Neural progenitor cell (in vitro differentiated cells): Measurements from ENCODE around the gene PSD2. TPM values are rescaled to one million over a fixed set of nuclear protein-coding genes. Genes with fewer than 3 reads are reported as not detected.
A peak's percentile ranks its signal among the peaks of the same experiment; 100 is the strongest.

Experiments
- DNase-seq: peaks from one replicate; pipeline ENCODE4 v3.0.0-alpha.2; 2016; ENCODE audit warnings: low spot score
- H2AFZ ChIP-seq: fragments of 200-600 bp; sonication (generic); replicated peaks from 2 replicates; pipeline ENCODE4 v1.6.1; 2016; ENCODE audit warnings: antibody characterized with exemption
- H3F3A ChIP-seq: fragments of 200-600 bp; sonication (generic); 2 replicates; pipeline ENCODE4 v1.6.1; 2016; ENCODE audit warnings: antibody characterized with exemption, low read depth
- H3K27ac ChIP-seq: fragments of 200-600 bp; sonication (generic); 2 replicates; pipeline ENCODE4 v1.5.1; 2016; ENCODE audit warnings: mild to moderate bottlenecking
- H3K27me3 ChIP-seq: fragments of 200-600 bp; sonication (generic); 2 replicates; pipeline ENCODE4 v1.6.1; 2016; ENCODE audit warnings: mild to moderate bottlenecking, moderate library complexity
- H3K36me3 ChIP-seq: fragments of 200-600 bp; sonication (generic); 2 replicates; pipeline ENCODE4 v1.5.1; 2016
- H3K4me1 ChIP-seq: fragments of 200-600 bp; sonication (generic); 2 replicates; pipeline ENCODE4 v1.6.1; 2016; ENCODE audit warnings: mixed run types
- H3K4me2 ChIP-seq: fragments of 200-600 bp; sonication (generic); 2 replicates; pipeline ENCODE4 v1.6.1; 2016
- H3K4me3 ChIP-seq: fragments of 200-600 bp; sonication (generic); 2 replicates; pipeline ENCODE4 v1.5.1; 2016
- H3K79me2 ChIP-seq: fragments of 200-600 bp; sonication (generic); 2 replicates; pipeline ENCODE4 v1.6.1; 2016; ENCODE audit warnings: low read depth
- H3K9ac ChIP-seq: fragments of 200-600 bp; sonication (generic); 2 replicates; pipeline ENCODE4 v1.6.1; 2016
- H3K9me3 ChIP-seq: fragments of 200-600 bp; sonication (generic); 2 replicates; pipeline ENCODE4 v1.5.1; 2016; ENCODE audit warnings: low read depth
- H4K20me1 ChIP-seq: fragments of 200-600 bp; sonication (generic); 2 replicates; pipeline ENCODE4 v1.6.1; 2016; ENCODE audit warnings: low read depth
- H3K27ac Mint-ChIP-seq: 3 replicates; pipeline ENCODE4 v1.8.0; 2021; ENCODE audit warnings: mixed read lengths
- H3K27me3 Mint-ChIP-seq: 2 replicates; pipeline ENCODE4 v1.8.0; 2022; ENCODE audit warnings: low read depth, mild to moderate bottlenecking, inconsistent platforms, moderate library complexity, mixed read lengths; ENCODE audit not compliant: insufficient read depth
- H3K36me3 Mint-ChIP-seq: 3 replicates; pipeline ENCODE4 v1.8.0; 2021; ENCODE audit warnings: mixed read lengths
- H3K4me1 Mint-ChIP-seq: 3 replicates; pipeline ENCODE4 v1.8.0; 2021; ENCODE audit warnings: mixed read lengths
- H3K4me3 Mint-ChIP-seq: 3 replicates; pipeline ENCODE4 v1.8.0; 2021; ENCODE audit warnings: mild to moderate bottlenecking, moderate library complexity, mixed read lengths
- H3K9me3 Mint-ChIP-seq: 3 replicates; pipeline ENCODE4 v1.8.0; 2020; ENCODE audit warnings: mixed read lengths
- CTCF ChIP-seq: fragments of 200-600 bp; sonication (generic); IDR thresholded peaks from 2 replicates; pipeline ENCODE4 v1.5.1; 2017; ENCODE audit warnings: antibody characterized with exemption, mild to moderate bottlenecking
- EZH2 ChIP-seq: fragments of 200-600 bp; sonication (generic); IDR thresholded peaks from 2 replicates; pipeline ENCODE4 v1.6.1; 2017; ENCODE audit warnings: antibody characterized with exemption, mild to moderate bottlenecking, moderate library complexity
- EZH2phosphoT487 ChIP-seq: fragments of 200-600 bp; sonication (generic); IDR thresholded peaks from 2 replicates; pipeline ENCODE4 v1.6.1; 2017; ENCODE audit warnings: antibody characterized with exemption
- total RNA-seq: library from RNA; depleted of rRNA; stranded (reverse); fragments of >200 nt; gene quantifications from 2 replicates; pipeline ENCODE4 v1.2.3, GENCODE V29; 2015; ENCODE audit warnings: low replicate concordance

Gene PSD2
- total RNA-seq, 1 donor from 2014 or later = 0.09 TPM

GRCh38 chr5:139884734-139885133, 89.1 kb downstream of the PSD2 start:
- no peaks in the 10 kb centered on the region for H3K9me3 Mint-ChIP-seq
- TF ChIP-seq CTCF = no peak
- TF ChIP-seq EZH2 = no peak
- no peak for TF ChIP-seq EZH2phosphoT487
- no peaks in the 10 kb centered on the region for H3K79me2 ChIP-seq
- H3K27ac Mint-ChIP-seq = peak overlapping the region; percentile 27
- no peak overlapping the region for H3K27ac ChIP-seq
- no peak overlapping the region for H3K9ac ChIP-seq
- H3K36me3 Mint-ChIP-seq = no peaks in the 10 kb centered on the region
- no peaks in the 10 kb centered on the region for H3K4me1 Mint-ChIP-seq
- H3K4me3 ChIP-seq = no peak overlapping the region
- H3F3A ChIP-seq = no peaks in the 10 kb centered on the region
- H4K20me1 ChIP-seq = no peaks in the 10 kb centered on the region
- H2AFZ ChIP-seq = no peak overlapping the region
- H3K27me3 Mint-ChIP-seq = peaks cover 3% of the 10 kb centered on the region
- DNase-seq = no peak
- no peaks in the 10 kb centered on the region for H3K4me1 ChIP-seq
- H3K27me3 ChIP-seq = peaks cover 9% of the 10 kb centered on the region
- no peaks in the 10 kb centered on the region for H3K36me3 ChIP-seq
- no peaks in the 10 kb centered on the region for H3K9me3 ChIP-seq
- no peak overlapping the region for H3K4me3 Mint-ChIP-seq
- no peak overlapping the region for H3K4me2 ChIP-seq

GRCh38 chr5:139885172-139885856, 89.7 kb downstream of the PSD2 start:
- Histone ChIP-seq H3K9me3 (no peaks in the 10 kb centered on the region), H4K20me1 (no peaks in the 10 kb centered on the region), H3K9ac (no peak overlapping the region), H3K79me2 (no peaks in the 10 kb centered on the region), H3K27me3 (peaks cover 9% of the 10 kb centered on the region), H2AFZ (no peak overlapping the region), H3K36me3 (no peaks in the 10 kb centered on the region), H3K4me3 (no peak overlapping the region), H3K4me1 (no peaks in the 10 kb centered on the region), H3K4me2 (no peak overlapping the region), H3K27ac (no peak overlapping the region), H3F3A (no peaks in the 10 kb centered on the region)
- no peaks in the 10 kb centered on the region for H3K36me3 Mint-ChIP-seq
- H3K4me3 Mint-ChIP-seq = no peak overlapping the region
- H3K27me3 Mint-ChIP-seq = peaks cover 3% of the 10 kb centered on the region
- TF ChIP-seq EZH2 (no peak), CTCF (no peak), EZH2phosphoT487 (no peak)
- H3K4me1 Mint-ChIP-seq = no peaks in the 10 kb centered on the region
- no peak overlapping the region for H3K27ac Mint-ChIP-seq
- DNase-seq = no peak
- no peaks in the 10 kb centered on the region for H3K9me3 Mint-ChIP-seq

GRCh38 chr5:139885857-139886208, 90.2 kb downstream of the PSD2 start:
- Mint-ChIP-seq H3K4me3 (no peak overlapping the region), H3K9me3 (no peaks in the 10 kb centered on the region), H3K4me1 (no peaks in the 10 kb centered on the region), H3K27me3 (peaks cover 3% of the 10 kb centered on the region), H3K36me3 (no peaks in the 10 kb centered on the region), H3K27ac (no peak overlapping the region)
- Histone ChIP-seq H3K4me2 (no peak overlapping the region), H3K9ac (no peak overlapping the region), H3K4me3 (no peak overlapping the region), H4K20me1 (no peaks in the 10 kb centered on the region), H2AFZ (no peak overlapping the region), H3K27ac (no peak overlapping the region), H3K9me3 (no peaks in the 10 kb centered on the region), H3F3A (no peaks in the 10 kb centered on the region), H3K27me3 (peaks cover 12% of the 10 kb centered on the region), H3K79me2 (no peaks in the 10 kb centered on the region), H3K4me1 (no peaks in the 10 kb centered on the region), H3K36me3 (no peaks in the 10 kb centered on the region)
- no peak for DNase-seq
- TF ChIP-seq EZH2 = no peak
- TF ChIP-seq EZH2phosphoT487 = no peak
- no peak for TF ChIP-seq CTCF
